Embryonic facial prominence (tissue), 1 donor: ENCODE data around the gene AGPAT2.

ENCODE experiments used
- DNase-seq: peaks from one replicate; pipeline ENCODE4 v3.0.0-alpha.2; 2016; ENCODE audit errors: extremely low spot score

AGPAT2 gene

GRCh38 chr9:136673088-136673974, 13.9 kb downstream of the AGPAT2 start:
- DNase-seq = no peak

- DNase-seq = no peak
Measured at GRCh38 chr9:136672431-136673087, 14.7 kb downstream of the AGPAT2 start.

GRCh38 chr9:136671646-136672430, 15.4 kb downstream of the AGPAT2 start:
- no peak for DNase-seq

DNA sequence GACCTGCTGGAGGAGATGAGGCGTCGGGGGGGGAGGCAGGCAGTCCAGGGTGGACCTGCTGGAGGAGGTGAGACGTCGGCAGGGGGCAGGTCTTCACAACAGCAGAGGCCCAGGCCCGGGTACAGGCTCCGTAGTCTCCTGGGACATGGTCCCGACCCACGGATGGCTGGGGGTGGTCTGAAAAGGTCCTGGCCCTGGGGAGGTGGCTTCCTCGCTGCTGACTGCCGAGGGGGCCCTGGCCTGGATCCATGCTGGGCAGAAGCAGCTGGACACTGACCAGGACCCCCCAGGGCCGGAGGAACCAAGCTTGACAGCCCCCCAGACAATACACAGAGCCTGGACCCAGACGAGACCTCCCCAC, 16.0 kb downstream of the AGPAT2 start:
- DNase-seq = no peak

DNA sequence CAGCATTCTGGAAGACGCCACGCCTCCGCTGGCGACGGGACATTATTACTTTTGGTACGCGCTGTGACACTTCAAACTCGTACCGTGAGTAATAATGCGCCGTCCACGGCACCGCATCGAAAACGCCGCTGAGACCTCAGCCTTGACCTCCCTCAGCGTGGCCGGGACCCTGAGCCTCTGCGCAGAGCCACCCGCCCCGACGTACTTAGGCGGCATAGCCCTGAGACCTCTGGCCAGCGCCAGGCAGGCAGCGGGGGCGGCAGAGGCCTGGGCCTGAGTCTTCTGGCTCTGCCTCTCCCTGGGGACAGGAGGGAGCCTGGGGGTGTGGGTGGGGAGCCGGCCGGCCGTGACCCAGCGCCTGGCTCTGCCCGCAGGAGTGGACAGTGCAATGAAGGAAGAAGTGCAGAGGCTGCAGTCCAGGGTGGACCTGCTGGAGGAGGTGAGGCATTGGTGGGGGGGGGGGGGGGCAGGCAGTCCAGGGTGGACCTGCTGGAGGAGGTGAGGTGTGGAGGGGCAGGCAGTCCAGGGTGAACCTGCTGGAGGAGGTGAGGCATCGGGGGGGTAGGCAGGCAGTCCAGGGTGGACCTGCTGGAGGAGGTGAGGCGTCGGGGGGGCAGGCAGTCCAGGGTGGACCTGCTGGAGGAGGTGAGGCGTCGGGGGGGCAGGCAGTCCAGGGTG, 16.5 kb downstream of the AGPAT2 start:
- DNase-seq = no peak

DNA sequence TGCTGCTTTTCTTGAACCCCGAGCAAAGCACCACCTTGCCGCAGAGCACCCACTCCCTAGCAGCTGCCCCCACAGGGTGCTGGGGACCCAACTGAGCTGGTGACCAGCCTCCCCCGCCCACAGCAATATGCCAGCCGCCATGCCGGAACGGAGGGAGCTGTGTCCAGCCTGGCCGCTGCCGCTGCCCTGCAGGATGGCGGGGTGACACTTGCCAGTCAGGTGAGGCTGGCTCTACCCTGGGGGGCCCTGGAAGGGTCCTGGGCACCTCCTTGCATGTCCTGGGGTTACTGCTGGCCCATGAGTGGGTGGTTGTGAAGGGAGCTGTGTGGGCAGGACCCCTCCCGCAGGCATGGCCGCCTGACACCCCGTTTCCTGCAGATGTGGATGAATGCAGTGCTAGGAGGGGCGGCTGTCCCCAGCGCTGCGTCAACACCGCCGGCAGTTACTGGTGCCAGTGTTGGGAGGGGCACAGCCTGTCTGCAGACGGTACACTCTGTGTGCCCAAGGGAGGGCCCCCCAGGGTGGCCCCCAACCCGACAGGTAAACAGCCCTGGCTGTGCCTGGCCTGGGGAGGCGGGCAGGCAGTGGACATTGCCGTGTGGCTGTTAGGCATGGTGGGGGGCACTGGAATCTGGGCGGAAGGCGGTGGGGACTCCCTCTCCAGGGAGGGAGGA, 17.3 kb downstream of the AGPAT2 start:
- DNase-seq = no peak

GRCh38 chr9:136668983-136669790, 18.1 kb downstream of the AGPAT2 start:
- DNase-seq = no peak

DNA sequence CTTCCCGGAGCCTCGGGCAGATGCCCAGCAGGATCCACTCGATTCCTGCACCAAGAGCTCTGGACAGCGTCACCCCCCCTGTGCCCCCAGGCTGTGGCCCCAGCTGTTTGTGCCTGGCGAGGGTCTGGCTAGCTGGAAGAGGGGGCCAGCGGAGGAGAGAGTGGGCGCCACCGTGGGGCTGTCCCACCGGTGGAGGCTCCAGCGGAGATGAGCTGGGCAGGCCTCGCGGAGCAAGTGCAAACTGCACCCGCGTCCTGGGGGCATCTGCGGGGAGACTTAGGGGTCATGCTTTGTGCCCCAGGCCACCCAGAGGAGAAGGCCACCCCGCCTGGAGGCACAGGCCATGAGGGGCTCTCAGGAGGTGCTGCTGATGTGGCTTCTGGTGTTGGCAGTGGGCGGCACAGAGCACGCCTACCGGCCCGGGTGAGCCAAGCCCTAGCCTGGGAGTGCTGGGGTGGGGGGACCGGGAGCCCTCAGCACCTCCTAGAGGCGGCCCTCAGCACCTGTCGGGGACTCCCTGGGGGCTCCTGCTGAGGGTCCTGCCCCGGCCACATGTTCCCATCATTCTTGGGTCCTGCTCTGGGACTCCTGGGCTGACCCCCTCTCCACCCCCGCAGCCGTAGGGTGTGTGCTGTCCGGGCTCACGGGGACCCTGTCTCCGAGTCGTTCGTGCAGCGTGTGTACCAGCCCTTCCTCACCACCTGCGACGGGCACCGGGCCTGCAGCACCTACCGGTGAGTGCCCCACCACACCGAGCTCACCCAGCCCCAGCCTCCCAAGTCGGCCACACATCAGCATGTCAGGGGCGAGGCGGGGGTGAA, 19.1 kb downstream of the AGPAT2 start:
- no peak for DNase-seq

DNA sequence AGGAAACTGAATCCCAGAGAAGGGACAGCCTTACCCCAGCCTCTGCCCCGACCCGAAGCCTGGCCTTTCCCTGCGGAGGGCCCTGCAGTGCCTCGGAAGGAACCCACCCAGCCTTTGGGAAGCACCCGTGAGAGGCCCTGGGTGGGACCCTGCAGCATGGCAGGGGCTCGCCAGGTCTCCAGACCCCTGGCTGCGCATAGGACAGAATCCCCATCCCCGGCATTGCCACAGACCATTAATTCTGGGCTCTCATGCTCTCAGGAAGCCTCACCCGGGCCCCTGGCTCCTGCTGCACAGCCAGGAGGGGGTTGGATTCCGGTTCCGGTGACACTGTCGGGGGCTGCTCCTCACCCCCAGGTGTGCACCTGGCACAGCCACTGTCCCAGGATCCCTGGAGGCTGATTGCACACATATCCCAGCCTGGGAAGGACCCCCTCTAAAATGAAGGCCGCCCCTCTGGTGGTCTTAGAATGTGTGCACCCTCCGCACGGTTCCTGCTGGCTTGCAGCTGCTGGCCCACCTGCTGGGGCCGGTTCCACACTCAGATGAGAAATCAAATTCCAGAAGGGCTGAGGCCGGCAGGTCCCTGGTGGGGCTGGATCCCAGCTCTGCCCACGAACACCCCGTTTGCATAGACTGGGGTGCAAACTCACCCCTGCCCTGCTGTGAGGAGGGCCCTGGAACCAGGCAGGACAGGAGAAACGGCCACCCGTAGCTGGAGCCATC, 19.9 kb downstream of the AGPAT2 start:
- DNase-seq = no peak

DNA sequence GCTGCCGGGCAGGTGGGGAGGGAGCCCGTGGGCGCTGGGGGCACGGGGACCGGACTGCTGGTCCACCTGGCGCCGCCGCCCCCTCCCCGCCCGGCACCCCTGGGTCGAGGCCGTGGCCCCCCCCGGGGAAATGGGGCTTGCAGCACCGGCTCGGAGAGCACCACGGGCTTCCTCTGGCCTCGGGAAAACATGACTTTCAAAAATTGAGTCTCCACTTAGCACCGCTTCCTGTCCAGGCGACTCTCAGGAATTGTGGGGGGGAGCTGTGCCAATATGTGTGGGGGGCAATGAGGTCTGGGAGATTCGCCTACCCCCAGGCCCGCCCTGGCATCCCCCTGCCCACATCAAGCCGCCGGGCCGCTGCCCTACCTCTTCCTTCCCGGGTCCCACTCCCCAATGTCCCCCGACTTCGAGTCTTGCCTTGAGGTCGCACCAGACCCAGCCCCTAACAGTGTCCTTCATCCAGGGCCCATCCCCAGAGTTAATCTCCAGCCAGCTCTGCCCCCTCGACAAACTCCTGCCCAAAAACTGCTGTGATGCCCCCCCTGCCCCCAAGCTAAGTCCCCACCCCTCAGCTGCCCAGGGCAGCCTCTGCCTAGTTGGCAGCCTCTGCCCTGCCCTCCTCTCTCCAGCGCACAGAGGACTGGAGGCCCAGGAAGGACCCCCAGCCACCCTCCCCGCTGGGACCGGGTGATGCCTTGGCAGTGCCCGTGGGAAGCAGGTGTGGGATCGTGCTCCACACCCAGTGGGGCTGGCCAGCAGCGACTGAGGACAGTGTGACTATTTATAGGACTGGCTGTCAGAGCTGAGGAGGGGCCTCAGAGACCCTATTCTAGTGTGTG, 20.7 kb downstream of the AGPAT2 start:
- DNase-seq = no peak

- DNase-seq = no peak
Measured at GRCh38 chr9:136665704-136666371, 21.4 kb downstream of the AGPAT2 start.

DNA sequence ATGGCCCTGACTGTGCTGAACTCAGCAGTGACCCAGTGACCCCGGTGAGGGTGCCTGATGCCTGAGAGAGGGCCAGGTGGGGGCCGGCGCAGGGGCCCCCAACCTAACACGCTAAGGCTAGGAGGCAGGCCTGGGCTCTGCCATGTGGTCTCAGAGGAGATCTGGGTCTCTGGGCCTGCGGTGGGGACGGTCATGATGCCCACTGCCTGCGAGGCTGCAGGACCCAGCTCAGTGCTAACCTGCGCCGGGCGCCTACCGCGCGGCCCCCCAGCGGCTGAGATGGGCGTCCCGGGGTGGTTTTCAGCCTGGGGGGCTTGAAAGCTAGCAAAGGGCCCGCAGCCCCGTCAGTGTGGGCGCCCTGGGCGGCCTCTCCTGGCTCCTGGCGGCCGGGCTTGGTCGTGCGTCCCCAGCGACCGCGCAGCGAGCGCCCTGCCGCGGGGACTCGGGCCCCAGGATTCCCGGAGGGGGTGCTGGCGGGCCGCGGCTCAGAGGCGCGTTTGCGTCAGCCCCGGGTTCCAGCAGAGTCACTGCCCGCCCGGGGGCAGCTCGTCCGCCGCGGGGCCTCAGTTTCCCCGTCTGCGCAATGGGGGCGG, 22.1 kb downstream of the AGPAT2 start:
- no peak for DNase-seq

DNA sequence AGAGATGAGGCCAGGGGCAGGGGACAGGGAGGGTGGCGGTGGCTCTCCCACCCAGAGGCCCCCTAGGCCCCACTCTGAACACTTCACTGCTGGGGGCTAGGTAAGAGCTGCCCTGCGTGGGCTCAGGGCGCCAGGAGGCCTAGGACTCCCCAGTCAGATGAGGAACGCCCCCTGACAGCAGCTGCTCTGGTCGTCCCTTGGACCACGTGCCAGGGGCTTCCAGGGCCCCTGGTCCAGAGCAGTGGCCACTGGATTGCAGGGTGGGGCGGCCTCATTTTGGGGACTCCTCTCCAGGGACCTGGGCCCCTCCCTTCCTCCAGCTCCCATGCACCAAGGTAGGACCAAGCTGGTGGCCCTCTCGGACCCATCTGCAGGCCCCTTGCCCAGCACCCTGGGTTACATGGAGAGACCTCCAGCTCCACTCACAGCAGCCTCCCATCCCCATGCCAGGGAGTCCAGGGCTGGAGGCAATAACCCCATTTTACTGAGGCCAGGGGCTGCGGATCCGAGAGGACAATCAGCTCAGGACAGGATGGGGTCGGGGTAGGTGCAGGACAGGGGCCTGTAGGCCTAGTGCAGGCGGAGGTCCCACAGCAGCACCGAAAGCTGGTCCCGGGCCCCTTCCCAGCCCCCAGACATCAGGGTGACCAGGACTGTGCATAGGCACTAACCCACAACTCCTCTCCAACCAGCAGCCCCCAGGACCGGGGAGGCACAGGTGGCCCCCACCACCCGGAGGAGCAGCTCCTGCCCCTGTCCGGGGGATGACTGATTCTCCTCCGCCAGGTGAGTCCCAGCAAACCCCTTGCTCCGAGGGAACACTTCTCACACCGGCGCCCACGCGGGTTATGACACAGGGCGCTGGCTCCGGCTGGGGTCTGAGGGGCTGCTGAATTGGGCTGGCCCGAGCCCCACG, 23.0 kb downstream of the AGPAT2 start:
- no peak for DNase-seq

GRCh38 chr9:136662656-136663581, 24.3 kb downstream of the AGPAT2 start, which contains the start of gene EGFL7:
Gene EGFL7 (plus strand): TSS chr9:136662916. CDS start chr9:136668283, 5,367 bp downstream.
- no peak for DNase-seq

DNA sequence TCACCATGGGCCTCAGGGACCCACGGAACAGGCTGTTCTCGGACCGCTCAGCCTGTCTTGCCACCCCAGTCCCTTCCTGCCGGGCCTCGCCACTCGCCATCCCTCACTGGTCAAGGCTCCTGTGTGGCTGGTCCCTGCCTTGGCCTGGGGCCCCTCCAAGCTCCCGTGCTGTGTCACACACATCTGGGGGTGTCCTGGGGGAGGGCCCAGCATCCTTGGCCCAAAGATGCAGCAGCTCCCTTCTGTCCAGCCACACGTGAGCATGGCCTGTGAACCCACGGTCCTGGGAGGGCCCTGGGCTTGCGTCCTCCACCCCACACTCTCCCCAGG, 25.0 kb downstream of the AGPAT2 start:
- no peak for DNase-seq
